Keratinocyte (primary cell): ENCODE measurements around the gene OS9. TPM values are rescaled to one million over a fixed set of nuclear protein-coding genes. Genes with fewer than 3 reads are reported as not detected.
A peak's percentile ranks its signal among the peaks of the same experiment; 100 is the strongest.

ENCODE experiments used
- DNase-seq: peaks from one replicate; pipeline ENCODE4 v3.0.0-alpha.2; 2011; ENCODE audit warnings: low read depth, missing footprints, low spot score
- FAIRE-seq: peaks from 2 replicates; lab custom pipeline; 2011; peaks lifted over from hg19 to GRCh38; lab: Jason Lieb, UNC
- H2AFZ ChIP-seq: 2 replicates; pipeline ENCODE4 v1.6.0; 2012; ENCODE audit warnings: low read length, control low read depth, inconsistent platforms; ENCODE audit not compliant: control insufficient read depth
- H3K27ac ChIP-seq: 2 replicates; pipeline ENCODE4 v1.5.1; 2011; ENCODE audit warnings: low read length; ENCODE audit not compliant: control insufficient read depth, insufficient read depth
- H3K27me3 ChIP-seq: 3 replicates; pipeline ENCODE4 v1.6.0; 2011; ENCODE audit warnings: low read length; ENCODE audit not compliant: control insufficient read depth, insufficient read depth; ENCODE audit errors: extremely low read depth
- H3K36me3 ChIP-seq, 2 experiments: 2 replicates in 1 of 2; 3 replicates in 1 of 2; pipeline ENCODE4 v1.5.1; 2011; ENCODE audit warnings: low read length in 2 of 2, mild to moderate bottlenecking in 1 of 2; ENCODE audit not compliant: control insufficient read depth in 2 of 2, insufficient read depth in 2 of 2; ENCODE audit errors: extremely low read depth in 1 of 2
- H3K4me1 ChIP-seq: 3 replicates; pipeline ENCODE4 v1.5.1; 2011; ENCODE audit warnings: low read length; ENCODE audit not compliant: control insufficient read depth, insufficient read depth; ENCODE audit errors: extremely low read depth
- H3K4me2 ChIP-seq: 3 replicates; pipeline ENCODE4 v1.6.0; 2011; ENCODE audit warnings: low read depth, low read length; ENCODE audit not compliant: control insufficient read depth, insufficient read depth; ENCODE audit errors: extremely low read depth
- H3K4me3 ChIP-seq, 3 experiments: fragments of 200-600 bp in 1 of 3; sonication (generic) in 1 of 3; 2 replicates in 2 of 3; 3 replicates in 1 of 3; pipeline ENCODE4 v1.5.1; 2011 to 2016; ENCODE audit warnings: low read length in 3 of 3, mild to moderate bottlenecking in 3 of 3, control low read depth in 2 of 3, inconsistent platforms in 1 of 3, low read depth in 1 of 3, mixed read lengths in 1 of 3, mixed run types in 1 of 3, moderate library complexity in 1 of 3; ENCODE audit not compliant: control insufficient read depth in 2 of 3, insufficient read depth in 2 of 3; ENCODE audit errors: extremely low read depth in 1 of 3
- H3K79me2 ChIP-seq: 2 replicates; pipeline ENCODE4 v1.6.0; 2012; ENCODE audit warnings: low read length; ENCODE audit not compliant: control insufficient read depth, insufficient read depth
- H3K9ac ChIP-seq: 3 replicates; pipeline ENCODE4 v1.6.0; 2011; ENCODE audit warnings: low read length; ENCODE audit not compliant: control insufficient read depth, insufficient read depth; ENCODE audit errors: extremely low read depth
- H3K9me1 ChIP-seq: 3 replicates; pipeline ENCODE4 v1.6.0; 2011; ENCODE audit warnings: low read length; ENCODE audit not compliant: control insufficient read depth, insufficient read depth; ENCODE audit errors: extremely low read depth
- H3K9me3 ChIP-seq: 2 replicates; pipeline ENCODE4 v1.5.1; 2012; ENCODE audit warnings: low read depth, low read length; ENCODE audit not compliant: control insufficient read depth
- H4K20me1 ChIP-seq: 3 replicates; pipeline ENCODE4 v1.6.0; 2011; ENCODE audit warnings: low read length; ENCODE audit not compliant: control insufficient read depth, insufficient read depth; ENCODE audit errors: extremely low read depth
- EZH2 ChIP-seq: IDR thresholded peaks from one replicate; pipeline ENCODE4 v1.6.1; 2012; ENCODE audit warnings: inconsistent platforms, mild to moderate bottlenecking, low read length, moderate library complexity
- dilution Hi-C: fragments of 300-500 bp; cut with MboI; formaldehyde crosslinking; loops from one replicate; pipeline ENCODE4 v1.7.0; 2020; ENCODE audit warnings: low sequenced_read_pairs; ENCODE audit not compliant: extremely low pct_ligation_motif_present
- polyA plus RNA-seq, 5 experiments: library from polyadenylated mRNA; depleted of rRNA in 3 of 5; stranded (reverse) in 3 of 5; stranded (forward) in 1 of 5; unstranded in 1 of 5; fragments of >200 nt; gene quantifications; 1 replicate in 1 of 5; 2 replicates in 3 of 5; 3 replicates in 1 of 5; pipeline versions ENCODE4 v1.2.1 to v1.2.3, GENCODE V29; 2011 to 2012; ENCODE audit warnings: missing spikeins in 2 of 5, low read depth in 1 of 5, low replicate concordance in 1 of 5
- TF ChIP-seq, protein P1 (sequence below), 3 experiments: IDR thresholded peaks in 1 of 3; conservative IDR thresholded peaks in 1 of 3; optimal IDR thresholded peaks in 1 of 3; 2 replicates in 2 of 3; 3 replicates in 1 of 3; pipeline versions ENCODE3 to v1.5.1; 2011; ENCODE audit warnings: low read length in 3 of 3, mild to moderate bottlenecking in 3 of 3, moderate library complexity in 2 of 3, control low read depth in 1 of 3, inconsistent platforms in 1 of 3; ENCODE audit not compliant: insufficient read depth in 2 of 3; ENCODE audit errors: extremely low read depth in 1 of 3

OS9 gene
- polyA plus RNA-seq, 1 donor (not counting 4 experiments of a cell fraction or from before 2014, with no cell fraction given): 82.2 TPM

DNA sequence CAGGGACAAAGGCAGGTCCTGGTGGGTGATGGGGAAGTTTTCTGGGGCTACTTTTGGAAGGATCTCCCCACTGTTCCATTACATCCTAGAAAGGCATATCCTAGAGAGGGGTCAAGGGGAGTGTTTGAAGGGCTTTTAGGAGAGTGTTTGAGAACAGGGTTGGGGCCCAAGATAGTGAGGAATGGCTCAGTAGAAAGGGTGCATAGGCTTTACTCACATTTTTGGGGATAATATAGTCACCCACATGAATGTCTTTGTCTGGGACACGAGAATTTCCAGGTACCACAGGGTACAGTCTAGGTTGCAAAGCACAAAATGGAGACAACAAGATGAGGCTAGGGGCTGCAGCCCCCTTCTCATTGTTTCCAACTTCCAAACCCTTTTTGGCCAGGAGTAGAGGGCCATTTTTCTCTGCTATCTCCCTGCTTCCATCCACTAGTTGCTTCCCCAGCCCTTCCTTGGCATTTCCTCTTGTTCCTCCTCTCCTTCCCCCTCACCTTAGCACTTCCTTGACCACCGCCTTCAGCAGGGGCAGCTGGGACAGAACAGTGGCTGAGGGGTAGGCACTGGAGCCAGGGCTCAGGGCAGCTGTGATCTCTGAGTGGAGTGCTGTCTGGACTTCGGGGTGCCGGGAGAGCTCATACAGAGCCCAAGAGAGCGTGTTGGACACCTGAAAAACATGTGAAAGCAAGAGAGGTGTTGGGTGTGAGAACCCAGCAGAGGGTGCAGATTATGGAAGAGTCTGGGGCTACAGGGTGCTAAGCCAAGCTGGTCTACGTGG is 70.1 kb downstream of the OS9 start:
- H3K4me3 ChIP-seq: peak overlapping the region; percentile 69 to 97 (median 89)

DNA sequence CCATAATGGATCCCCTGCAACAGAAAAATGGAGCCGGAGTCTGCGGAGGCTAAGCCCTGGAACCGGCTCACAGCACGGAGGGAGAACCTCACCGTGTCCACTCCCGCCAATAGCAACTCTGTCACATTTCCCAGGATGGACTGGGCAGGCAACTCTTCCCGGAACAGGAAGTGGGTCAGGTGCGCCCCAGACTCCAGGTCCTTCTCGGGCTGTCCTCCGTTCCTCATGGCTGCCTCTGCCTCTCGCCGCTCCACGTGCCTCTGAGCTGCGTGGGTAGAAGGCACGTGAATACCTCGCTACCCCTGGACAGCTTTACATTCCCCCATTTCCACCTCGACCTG is 70.7 kb downstream of the OS9 start:
- Histone ChIP-seq H3K4me2 (peak overlapping the region; percentile 74), H3K4me1 (peaks cover 29% of the 10 kb centered on the region), H3K9me3 (no peaks in the 10 kb centered on the region), H3K9ac (peak overlapping the region; percentile 80), H3K79me2 (peaks cover 71% of the 10 kb centered on the region), H4K20me1 (peaks cover 4% of the 10 kb centered on the region), H2AFZ (peak overlapping the region; percentile 55), H3K9me1 (no peaks in the 10 kb centered on the region), H3K36me3 (peaks cover 32 to 54% of the 10 kb centered on the region in 2 experiments), H3K4me3 (peak overlapping the region; percentile 69 to 97 (median 89)), H3K27ac (peak overlapping the region; percentile 67), H3K27me3 (no peaks in the 10 kb centered on the region)
- FAIRE-seq (peak; percentile 52), DNase-seq (no peak)
- TF ChIP-seq EZH2: no peak
- TF ChIP-seq, protein P1, sequence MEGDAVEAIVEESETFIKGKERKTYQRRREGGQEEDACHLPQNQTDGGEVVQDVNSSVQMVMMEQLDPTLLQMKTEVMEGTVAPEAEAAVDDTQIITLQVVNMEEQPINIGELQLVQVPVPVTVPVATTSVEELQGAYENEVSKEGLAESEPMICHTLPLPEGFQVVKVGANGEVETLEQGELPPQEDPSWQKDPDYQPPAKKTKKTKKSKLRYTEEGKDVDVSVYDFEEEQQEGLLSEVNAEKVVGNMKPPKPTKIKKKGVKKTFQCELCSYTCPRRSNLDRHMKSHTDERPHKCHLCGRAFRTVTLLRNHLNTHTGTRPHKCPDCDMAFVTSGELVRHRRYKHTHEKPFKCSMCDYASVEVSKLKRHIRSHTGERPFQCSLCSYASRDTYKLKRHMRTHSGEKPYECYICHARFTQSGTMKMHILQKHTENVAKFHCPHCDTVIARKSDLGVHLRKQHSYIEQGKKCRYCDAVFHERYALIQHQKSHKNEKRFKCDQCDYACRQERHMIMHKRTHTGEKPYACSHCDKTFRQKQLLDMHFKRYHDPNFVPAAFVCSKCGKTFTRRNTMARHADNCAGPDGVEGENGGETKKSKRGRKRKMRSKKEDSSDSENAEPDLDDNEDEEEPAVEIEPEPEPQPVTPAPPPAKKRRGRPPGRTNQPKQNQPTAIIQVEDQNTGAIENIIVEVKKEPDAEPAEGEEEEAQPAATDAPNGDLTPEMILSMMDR (optimal IDR thresholded peaks at IDR 0.05 in 1 of 3, IDR thresholded peaks at IDR 0.05 in 1 of 3, conservative IDR thresholded peaks at IDR 0.05 in 1 of 3; ENCODE audit: extremely low read depth in 1 of 3, insufficient read depth in 2 of 3, low read length in 3 of 3): no peak
- dilution Hi-C loops: no loop called here

More for the DNA sequence above, 70.1 kb downstream of the OS9 start:
- H2AFZ ChIP-seq: no peak overlapping the region
- no peak for FAIRE-seq
- DNase-seq: no peak
- peak overlapping the region; percentile 74 for H3K4me2 ChIP-seq
- H3K79me2 ChIP-seq: peaks cover 66% of the 10 kb centered on the region
- H3K27ac ChIP-seq: no peak overlapping the region
- H4K20me1 ChIP-seq: peaks cover 4% of the 10 kb centered on the region
- peak overlapping the region; percentile 80 for H3K9ac ChIP-seq
- TF ChIP-seq, protein P1 (optimal IDR thresholded peaks at IDR 0.05 in 1 of 3, IDR thresholded peaks at IDR 0.05 in 1 of 3, conservative IDR thresholded peaks at IDR 0.05 in 1 of 3; ENCODE audit: extremely low read depth in 1 of 3, insufficient read depth in 2 of 3, low read length in 3 of 3): no peak
- TF ChIP-seq EZH2: no peak
- dilution Hi-C loops: no loop called here
- H3K9me1 ChIP-seq: no peaks in the 10 kb centered on the region
- peaks cover 31 to 55% of the 10 kb centered on the region in 2 experiments for H3K36me3 ChIP-seq
- H3K4me1 ChIP-seq: peaks cover 29% of the 10 kb centered on the region
- H3K9me3 ChIP-seq: no peaks in the 10 kb centered on the region
- no peaks in the 10 kb centered on the region for H3K27me3 ChIP-seq
